Stimulated activated CD4-positive, alpha-beta T cell treated with anti-CD3 and anti-CD28 coated beads, Interleukin-2, amount 100 ng/mL, for 24 hours (primary cell): ENCODE measurements around the gene PAX7.
"Not testable (repeated sequence)": the region's sequence is repeated elsewhere in the genome, so short reads cannot be mapped to it uniquely, and the experiment has no call there.

Experiments
- DNase-seq, 2 donors: peaks; one replicate each; pipeline ENCODE4 v3.0.0-alpha.2; 2020

Gene PAX7

GRCh38 chr1:18734461-18735223 is 104.0 kb downstream of the PAX7 start:
- DNase-seq, result no peak

- no peak for DNase-seq
Observed at GRCh38 chr1:18735224-18735997, 104.8 kb downstream of the PAX7 start.

- no peak for DNase-seq
Observed at GRCh38 chr1:18736958-18737357, 106.3 kb downstream of the PAX7 start.

GRCh38 chr1:18738126-18738525 is 107.5 kb downstream of the PAX7 start:
- DNase-seq, result no peak

GRCh38 chr1:18738617-18739016 is 108.0 kb downstream of the PAX7 start:
- no peak for DNase-seq

- no peak for DNase-seq
Observed at GRCh38 chr1:18739408-18739807, 108.8 kb downstream of the PAX7 start.

GRCh38 chr1:18739897-18740296 is 109.3 kb downstream of the PAX7 start:
- DNase-seq, result no peak

- DNase-seq, result no peak
Observed at GRCh38 chr1:18740617-18741016, 110.0 kb downstream of the PAX7 start.

GRCh38 chr1:18743233-18743632 is 112.6 kb downstream of the PAX7 start:
- DNase-seq, result no peak

GRCh38 chr1:18744381-18744780 is 113.7 kb downstream of the PAX7 start:
- not testable (repeated sequence) for DNase-seq

GRCh38 chr1:18746981-18747380 is 116.3 kb downstream of the PAX7 start:
- no peak for DNase-seq

GRCh38 chr1:18747671-18748070 is 117.0 kb downstream of the PAX7 start:
- DNase-seq, result no peak

- DNase-seq, result no peak
Observed at GRCh38 chr1:18748435-18748834, 117.8 kb downstream of the PAX7 start.

- no peak for DNase-seq
Observed at GRCh38 chr1:18749569-18749968, 118.9 kb downstream of the PAX7 start.

GRCh38 chr1:18750600-18750999 is 120.0 kb downstream of the PAX7 start:
- DNase-seq, result no peak

- no peak for DNase-seq
Observed at GRCh38 chr1:18751425-18751824, 120.8 kb downstream of the PAX7 start.

GRCh38 chr1:18752409-18752808 is 121.8 kb downstream of the PAX7 start:
- DNase-seq, result no peak

- no peak for DNase-seq
Observed at GRCh38 chr1:18760156-18760555, 129.5 kb downstream of the PAX7 start.

GRCh38 chr1:18761948-18762840 is 131.5 kb downstream of the PAX7 start:
- no peak for DNase-seq

- DNase-seq, result no peak
Observed at GRCh38 chr1:18764362-18764761, 133.7 kb downstream of the PAX7 start.

- no peak for DNase-seq
Observed at GRCh38 chr1:18765725-18766124, 135.1 kb downstream of the PAX7 start.

- no peak for DNase-seq
Observed at GRCh38 chr1:18766328-18766727, 135.7 kb downstream of the PAX7 start.

GRCh38 chr1:18767576-18767975 is 136.9 kb downstream of the PAX7 start:
- DNase-seq, result not testable (repeated sequence)
